ENCODE data around the gene BAIAP2.
A peak's percentile ranks its signal among the peaks of the same experiment; 100 is the strongest.
"Not testable (repeated sequence)": the region's sequence is repeated elsewhere in the genome, so short reads cannot be mapped to it uniquely, and the experiment has no call there.

Gene BAIAP2

GRCh38 chr17:81151278-81151677, 116.3 kb downstream of the BAIAP2 start:
- H3K4me3 ChIP-seq (replicated peaks in 1 of 2; ENCODE audit: low read depth in 2 of 2, low read length in 2 of 2), result no peak overlapping the region
- no peak for DNase-seq (ENCODE audit: low read depth in 2 of 2)
- TF ChIP-seq, protein P1, sequence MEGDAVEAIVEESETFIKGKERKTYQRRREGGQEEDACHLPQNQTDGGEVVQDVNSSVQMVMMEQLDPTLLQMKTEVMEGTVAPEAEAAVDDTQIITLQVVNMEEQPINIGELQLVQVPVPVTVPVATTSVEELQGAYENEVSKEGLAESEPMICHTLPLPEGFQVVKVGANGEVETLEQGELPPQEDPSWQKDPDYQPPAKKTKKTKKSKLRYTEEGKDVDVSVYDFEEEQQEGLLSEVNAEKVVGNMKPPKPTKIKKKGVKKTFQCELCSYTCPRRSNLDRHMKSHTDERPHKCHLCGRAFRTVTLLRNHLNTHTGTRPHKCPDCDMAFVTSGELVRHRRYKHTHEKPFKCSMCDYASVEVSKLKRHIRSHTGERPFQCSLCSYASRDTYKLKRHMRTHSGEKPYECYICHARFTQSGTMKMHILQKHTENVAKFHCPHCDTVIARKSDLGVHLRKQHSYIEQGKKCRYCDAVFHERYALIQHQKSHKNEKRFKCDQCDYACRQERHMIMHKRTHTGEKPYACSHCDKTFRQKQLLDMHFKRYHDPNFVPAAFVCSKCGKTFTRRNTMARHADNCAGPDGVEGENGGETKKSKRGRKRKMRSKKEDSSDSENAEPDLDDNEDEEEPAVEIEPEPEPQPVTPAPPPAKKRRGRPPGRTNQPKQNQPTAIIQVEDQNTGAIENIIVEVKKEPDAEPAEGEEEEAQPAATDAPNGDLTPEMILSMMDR (IDR thresholded peaks at IDR 0.05; ENCODE audit: low read depth, low read length), result no peak

- TF ChIP-seq, protein P1 (IDR thresholded peaks at IDR 0.05; ENCODE audit: low read depth, low read length), result no peak
- H3K4me3 ChIP-seq (replicated peaks in 1 of 2; ENCODE audit: low read depth in 2 of 2, low read length in 2 of 2), result no peak overlapping the region
- no peak for DNase-seq (ENCODE audit: low read depth in 2 of 2)
Observed at GRCh38 chr17:81152288-81152828, 117.4 kb downstream of the BAIAP2 start.

GRCh38 chr17:81153340-81153803, 118.4 kb downstream of the BAIAP2 start:
- DNase-seq (ENCODE audit: low read depth in 2 of 2), result peak; percentile 72 to 87
- TF ChIP-seq, protein P1 (IDR thresholded peaks at IDR 0.05; ENCODE audit: low read depth, low read length), result no peak
- H3K4me3 ChIP-seq (replicated peaks in 1 of 2; ENCODE audit: low read depth in 2 of 2, low read length in 2 of 2), result no peak overlapping the region

DNA sequence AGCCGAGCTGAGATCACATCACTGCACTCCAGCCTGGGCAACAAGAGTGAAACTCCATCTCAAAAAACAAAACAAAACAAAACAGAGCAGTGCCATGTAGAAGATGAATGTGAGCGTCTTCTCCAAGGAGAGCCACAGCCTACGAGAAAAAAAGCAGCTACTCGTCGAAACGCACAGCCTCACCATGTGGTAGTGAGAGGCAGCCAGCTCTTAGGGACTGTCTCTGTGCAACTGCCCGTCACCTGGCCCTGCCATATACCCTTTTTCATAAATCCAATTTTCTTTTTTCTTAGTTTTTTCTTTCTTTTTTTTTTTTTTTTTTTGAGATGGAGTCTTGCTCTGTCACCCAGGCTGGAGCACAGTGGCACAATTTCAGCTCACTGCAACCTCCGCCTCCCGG, 119.1 kb downstream of the BAIAP2 start:
- H3K4me3 ChIP-seq (replicated peaks in 1 of 2; ENCODE audit: low read depth in 2 of 2, low read length in 2 of 2); DNase-seq (ENCODE audit: low read depth in 2 of 2): not testable (repeated sequence)

DNA sequence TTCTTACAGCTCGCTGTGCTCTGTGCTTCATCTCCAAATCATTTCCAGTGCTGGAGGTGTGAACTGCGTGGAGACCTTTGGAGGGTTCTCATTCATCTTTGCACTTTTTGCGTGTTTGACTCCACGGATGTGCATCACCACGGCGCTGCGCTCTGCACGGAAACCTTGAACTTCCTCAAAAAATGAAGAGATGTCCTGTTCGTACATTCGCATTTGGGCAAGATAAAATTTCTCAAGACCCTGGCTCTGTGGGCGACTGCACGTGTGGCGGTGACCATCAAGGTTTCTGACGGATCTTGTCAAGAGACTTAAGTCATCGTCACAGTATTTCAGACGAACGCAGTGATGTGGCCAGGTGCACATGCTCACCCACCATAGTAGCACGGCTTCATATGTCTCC, 120.0 kb downstream of the BAIAP2 start:
- TF ChIP-seq, protein P1 (IDR thresholded peaks at IDR 0.05; ENCODE audit: low read depth, low read length), result no peak
- DNase-seq (ENCODE audit: low read depth in 2 of 2), result no peak
- H3K4me3 ChIP-seq (replicated peaks in 1 of 2; ENCODE audit: low read depth in 2 of 2, low read length in 2 of 2), result no peak overlapping the region

- no peak for DNase-seq (ENCODE audit: low read depth in 2 of 2)
Observed at GRCh38 chr17:81156866-81157805, 122.2 kb downstream of the BAIAP2 start.

More at GRCh38 chr17:81156866-81157805, 122.2 kb downstream of the BAIAP2 start:
- H3K4me3 ChIP-seq (replicated peaks in 1 of 2; ENCODE audit: low read depth in 2 of 2, low read length in 2 of 2), result no peak overlapping the region
- TF ChIP-seq, protein P1 (IDR thresholded peaks at IDR 0.05; ENCODE audit: low read depth, low read length), result no peak
